ENCODE results near the gene CXCR5. TPM values are rescaled to one million over a fixed set of nuclear protein-coding genes. Genes with fewer than 3 reads are reported as not detected.

CXCR5 gene
- total RNA-seq, 1 donor from 2014 or later, result 0.41 TPM

- intact Hi-C loops (cut with micrococcal nuclease), result no loop called here
Measured at GRCh38 chr11:118923721-118924587, 40.3 kb downstream of the CXCR5 start.

DNA sequence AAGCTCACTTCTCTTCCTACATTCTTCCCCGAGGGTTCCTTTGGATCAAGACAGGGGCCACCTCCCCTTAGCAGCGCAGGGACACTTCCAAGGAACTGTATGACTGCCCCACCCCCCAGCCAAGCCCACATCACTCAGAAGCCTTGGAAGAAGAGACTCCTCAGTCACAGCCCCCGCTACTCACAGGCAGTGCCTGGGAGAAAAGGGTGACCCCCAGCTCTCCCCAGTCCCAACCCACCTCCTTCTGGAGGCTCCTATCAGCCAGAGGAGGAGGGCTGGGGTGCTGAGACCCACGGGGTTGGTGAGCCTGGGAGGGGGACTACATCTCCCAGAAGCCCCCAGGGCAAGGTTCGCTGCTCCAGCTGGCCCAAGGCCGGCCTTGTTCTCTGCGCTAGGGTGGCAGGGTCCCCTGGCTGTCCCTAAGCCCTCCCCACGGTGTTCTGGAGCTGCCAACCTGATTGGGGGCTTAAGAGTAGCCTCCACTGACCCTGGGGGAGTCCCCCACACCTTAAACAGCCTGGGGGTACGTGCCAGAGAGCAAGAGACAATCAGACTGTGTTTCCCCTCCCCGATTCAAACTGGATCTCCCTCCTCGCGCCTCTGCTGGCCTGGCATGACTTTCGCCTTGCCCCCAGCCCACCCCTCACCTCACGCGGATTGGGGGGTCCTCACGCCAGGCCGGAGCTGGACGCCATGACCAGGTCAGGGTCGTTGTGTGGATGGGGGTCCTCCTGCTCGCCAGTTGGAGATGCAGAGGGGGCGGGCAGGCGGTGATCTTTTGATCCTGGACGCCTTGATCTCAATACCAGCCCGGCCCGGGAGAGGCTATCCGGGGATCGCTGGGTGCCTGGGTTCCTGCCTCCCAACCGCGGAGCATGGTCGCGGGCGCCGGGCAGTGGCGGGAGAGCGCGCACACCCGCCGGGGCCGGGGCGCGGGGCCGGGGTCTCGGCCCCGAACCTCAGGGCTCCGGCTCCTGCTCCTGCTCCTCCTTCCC, 41.2 kb downstream of the CXCR5 start:
- intact Hi-C loops (cut with micrococcal nuclease), result loop anchor here (5.0 kb wide), 3 partner anchors 182 to 488 kb away; partner anchors contain the start of genes C2CD2L and KMT2A

- intact Hi-C loops (cut with micrococcal nuclease), result loop anchor here (1.0 to 5.0 kb wide), 7 partner anchors 15 to 490 kb away; partner anchors contain the start of genes C2CD2L, KMT2A, RPS25 and TRAPPC4
Measured at GRCh38 chr11:118927554-118928100, 43.9 kb downstream of the CXCR5 start.

DNA sequence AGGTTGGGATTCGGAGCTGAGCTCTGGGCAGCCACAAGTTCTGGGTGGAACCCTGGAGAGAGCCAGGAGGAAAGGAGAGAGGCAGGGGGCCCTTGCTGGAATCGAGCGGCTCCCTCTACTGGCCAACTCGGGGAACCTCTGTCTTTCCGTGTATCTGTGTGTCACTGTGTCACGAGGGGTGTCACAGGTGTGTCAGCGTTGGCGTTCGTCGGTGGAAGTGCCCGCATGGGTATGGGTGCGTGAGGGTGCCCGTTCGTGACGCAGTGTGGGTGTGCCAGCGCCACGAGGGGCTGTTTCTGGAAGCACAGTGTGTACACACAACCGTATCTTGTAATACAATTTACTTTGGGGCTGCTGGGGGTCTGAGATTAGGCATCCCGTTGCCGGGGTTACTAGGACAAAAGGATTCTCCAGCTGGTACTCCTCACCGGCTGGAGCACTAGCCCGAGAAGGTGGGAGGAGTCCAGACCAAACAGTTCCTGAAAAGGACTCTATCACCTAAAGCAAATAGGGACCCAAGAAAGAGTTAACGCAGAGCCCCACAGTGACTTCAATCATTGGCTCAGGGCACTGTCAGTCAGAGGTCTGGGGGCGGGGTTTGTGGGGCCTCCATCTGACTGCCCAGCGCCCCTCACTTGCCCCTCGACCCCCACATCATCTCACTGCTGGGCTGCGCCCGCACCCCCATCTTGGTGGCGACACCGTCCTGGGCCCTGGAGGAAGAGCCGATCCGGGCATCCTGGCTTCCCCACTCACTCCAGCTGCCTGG, 44.6 kb downstream of the CXCR5 start:
- intact Hi-C loops (cut with micrococcal nuclease), result loop anchor here (1.0 to 5.0 kb wide), 7 partner anchors 16 to 491 kb away; partner anchors contain the start of genes C2CD2L, KMT2A, RPS25 and TRAPPC4

GRCh38 chr11:118928870-118929500, 45.3 kb downstream of the CXCR5 start:
- intact Hi-C loops (cut with micrococcal nuclease), result loop anchor here (1.0 to 5.0 kb wide), 7 partner anchors 17 to 492 kb away; partner anchors contain the start of genes C2CD2L, KMT2A, RPS25 and TRAPPC4

- intact Hi-C loops (cut with micrococcal nuclease), result loop anchor here (1.0 to 5.0 kb wide), 8 partner anchors 22 to 492 kb away; partner anchors contain the start of genes C2CD2L, KMT2A, RPS25 and TRAPPC4
Measured at GRCh38 chr11:118929501-118930093, 45.9 kb downstream of the CXCR5 start.

DNA sequence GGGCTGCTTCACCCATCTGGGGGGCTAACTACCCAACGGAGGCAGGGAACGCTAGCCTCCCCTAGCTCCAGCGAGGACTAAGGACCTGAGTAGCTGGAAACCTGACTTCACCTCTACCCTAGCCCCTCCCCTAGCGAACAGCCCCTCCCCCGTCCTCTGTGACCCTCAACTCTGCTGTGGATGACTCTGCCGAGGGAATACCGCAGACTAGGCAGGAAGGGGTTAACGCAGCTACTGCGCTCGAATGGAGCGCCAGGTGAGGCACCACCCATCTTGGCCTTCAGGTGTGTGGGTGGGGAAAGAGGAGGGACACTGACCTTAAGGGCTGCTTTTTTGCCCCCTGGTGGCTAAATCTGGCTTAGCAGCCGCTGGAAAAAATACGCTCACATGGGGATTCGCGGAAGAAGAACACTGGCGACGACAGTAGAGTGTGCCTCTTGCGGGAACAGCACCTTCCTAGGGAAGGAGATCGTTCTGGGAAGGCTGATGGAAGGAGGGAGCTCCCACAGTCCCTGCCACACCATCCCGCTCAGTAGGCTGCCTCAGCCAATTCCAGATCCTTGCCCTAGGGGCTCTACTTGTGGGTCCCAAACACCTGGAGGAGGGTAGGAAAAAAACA, 46.5 kb downstream of the CXCR5 start:
- intact Hi-C loops (cut with micrococcal nuclease), result loop anchor here (1.0 kb wide), 3 partner anchors 23 to 67 kb away; partner anchors contain the start of gene UPK2

DNA sequence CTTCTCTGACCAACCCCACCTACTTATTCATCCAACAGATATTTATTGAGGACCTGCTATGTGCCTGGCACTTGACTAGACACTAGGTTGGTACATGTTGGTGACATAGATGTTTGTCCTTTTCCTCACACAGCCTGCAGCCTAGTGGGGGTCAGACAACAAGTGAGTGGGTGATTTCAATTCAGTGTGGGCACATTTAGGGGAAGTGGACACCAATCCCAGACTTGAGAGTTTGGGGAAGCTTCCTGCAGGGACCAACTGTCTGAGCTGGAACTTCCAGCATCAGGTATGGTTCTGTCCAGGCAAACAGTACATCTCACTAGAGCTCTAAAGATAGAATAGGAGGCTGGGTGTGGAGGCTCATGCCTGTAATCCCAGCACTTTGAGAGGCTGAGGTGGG, 47.9 kb downstream of the CXCR5 start:
- intact Hi-C loops (cut with micrococcal nuclease), result no loop called here

DNA sequence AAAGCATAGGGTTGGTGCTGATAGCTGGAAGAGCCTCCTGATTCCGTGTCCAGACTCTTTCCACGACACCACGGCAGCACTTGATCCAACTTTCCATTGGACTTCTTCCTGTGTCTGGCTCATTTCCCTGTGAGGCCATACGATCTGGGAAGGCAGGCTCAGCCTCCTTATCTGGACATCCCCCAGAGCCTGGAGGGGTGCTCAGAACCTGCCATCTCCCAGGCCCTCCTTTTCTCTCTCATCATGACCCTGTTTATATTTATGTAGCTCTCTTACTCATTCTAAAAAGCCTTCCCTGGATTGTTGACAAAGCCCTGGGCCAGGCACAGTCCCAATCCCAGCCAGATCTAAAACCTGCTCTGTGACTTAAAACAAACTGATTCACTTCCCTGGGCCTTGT, 49.8 kb downstream of the CXCR5 start:
- intact Hi-C loops (cut with micrococcal nuclease), result no loop called here

- intact Hi-C loops (cut with micrococcal nuclease), result no loop called here
Measured at GRCh38 chr11:118935376-118935775, 51.7 kb downstream of the CXCR5 start.

DNA sequence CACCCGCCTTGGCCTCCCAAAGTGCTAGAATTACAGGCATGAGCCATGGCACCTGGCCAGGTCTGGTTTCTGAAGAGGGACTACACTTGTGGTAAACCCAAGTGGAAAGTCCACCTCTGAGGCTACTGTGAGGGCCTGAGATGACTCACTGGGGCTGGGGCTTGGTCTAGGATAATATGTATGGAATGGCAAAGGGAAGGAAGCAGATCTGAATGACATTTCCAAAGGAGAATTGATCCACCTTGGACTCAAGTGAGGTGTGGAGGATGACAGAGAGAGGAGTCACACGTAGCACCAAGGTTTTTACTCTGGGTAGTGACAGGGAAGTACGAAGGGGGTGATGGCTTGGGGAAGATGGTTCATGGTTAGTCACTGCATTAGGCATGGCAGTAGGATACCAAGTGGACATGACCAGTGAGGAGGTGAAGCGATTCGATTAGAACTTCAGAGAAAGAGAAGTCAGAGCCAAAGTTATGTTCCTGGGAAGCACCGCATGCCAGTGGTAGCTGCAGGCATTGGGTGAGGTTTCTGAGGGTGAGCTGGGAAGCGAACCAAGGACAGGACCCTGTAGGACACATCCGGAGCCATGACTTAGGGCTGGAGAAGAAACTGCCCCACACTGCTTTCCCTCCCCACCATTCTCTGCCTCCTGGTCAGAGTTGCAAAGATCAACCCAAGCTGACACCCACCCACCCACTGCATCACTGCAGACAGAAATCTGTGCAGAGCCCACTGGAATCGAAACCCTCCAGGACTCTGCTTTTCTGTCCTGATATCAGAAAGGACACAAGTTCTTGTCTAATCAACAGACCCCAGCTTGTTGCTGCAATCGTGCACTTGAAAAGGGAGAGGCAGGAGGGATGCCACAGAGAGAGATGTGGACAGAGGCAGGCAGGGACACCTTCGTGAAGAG, 55.1 kb downstream of the CXCR5 start:
- intact Hi-C loops (cut with micrococcal nuclease), result no loop called here

GRCh38 chr11:118939404-118939915, 55.8 kb downstream of the CXCR5 start:
- intact Hi-C loops (cut with micrococcal nuclease), result no loop called here

DNA sequence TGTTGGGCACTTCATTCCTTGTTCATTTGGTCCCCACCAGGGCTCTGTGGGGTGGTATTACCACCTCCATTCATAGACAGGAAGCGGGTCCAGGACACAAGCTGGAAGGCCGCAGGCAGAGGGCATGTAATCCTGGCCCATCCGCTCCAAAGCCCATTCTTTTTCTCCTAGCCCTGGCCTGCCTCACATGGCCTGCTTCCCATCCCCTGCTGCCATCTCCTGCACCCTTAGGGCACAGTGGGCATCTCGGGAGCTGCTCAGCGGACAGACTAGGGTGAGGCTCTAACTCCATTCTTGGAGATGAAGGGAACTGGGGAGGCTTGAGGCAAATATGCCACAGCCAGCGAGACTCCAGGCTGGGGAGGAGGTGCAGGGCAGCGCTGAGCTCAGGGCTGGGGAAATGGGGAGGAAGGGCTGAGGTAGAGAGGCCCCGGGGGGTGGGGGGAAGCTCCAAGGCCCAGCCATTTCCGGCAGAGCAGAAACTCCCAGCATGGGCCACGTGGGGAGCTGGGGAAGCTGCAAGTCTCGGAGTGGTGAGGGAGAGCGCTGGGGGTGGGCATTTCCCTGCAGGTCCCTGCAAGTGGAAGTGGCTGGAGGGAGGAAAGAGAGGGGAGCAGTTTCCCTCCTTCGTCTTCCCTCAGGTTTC, 56.4 kb downstream of the CXCR5 start:
- intact Hi-C loops (cut with micrococcal nuclease), result no loop called here

DNA sequence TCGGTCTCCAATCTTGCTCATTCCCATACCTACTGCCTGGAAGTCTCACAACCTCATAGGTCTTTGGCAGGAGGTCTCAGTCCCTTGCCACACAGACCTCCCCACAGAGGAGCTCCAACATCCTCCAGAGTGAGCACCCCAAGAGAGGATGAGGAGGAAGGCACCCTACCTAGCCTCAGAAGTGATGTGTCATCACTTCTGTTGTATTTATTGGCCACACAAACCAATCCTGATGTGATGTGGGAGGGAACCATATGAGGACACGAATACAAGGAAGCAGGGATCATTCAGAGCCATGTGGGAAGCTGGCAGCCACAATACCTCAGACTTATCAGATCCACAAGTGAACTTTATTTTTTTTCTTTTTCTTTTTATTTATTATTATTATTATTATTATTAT, 63.4 kb downstream of the CXCR5 start:
- intact Hi-C loops (cut with micrococcal nuclease), result no loop called here

Measured in T-helper 2 cell treated with Interferon-gamma antibody and Interleukin-4, amounts not matched to agents 100 ng/mL and 5 ng/mL, for 36 hours (primary cell).